ENCODE data around the gene PTH1R.

DNA sequence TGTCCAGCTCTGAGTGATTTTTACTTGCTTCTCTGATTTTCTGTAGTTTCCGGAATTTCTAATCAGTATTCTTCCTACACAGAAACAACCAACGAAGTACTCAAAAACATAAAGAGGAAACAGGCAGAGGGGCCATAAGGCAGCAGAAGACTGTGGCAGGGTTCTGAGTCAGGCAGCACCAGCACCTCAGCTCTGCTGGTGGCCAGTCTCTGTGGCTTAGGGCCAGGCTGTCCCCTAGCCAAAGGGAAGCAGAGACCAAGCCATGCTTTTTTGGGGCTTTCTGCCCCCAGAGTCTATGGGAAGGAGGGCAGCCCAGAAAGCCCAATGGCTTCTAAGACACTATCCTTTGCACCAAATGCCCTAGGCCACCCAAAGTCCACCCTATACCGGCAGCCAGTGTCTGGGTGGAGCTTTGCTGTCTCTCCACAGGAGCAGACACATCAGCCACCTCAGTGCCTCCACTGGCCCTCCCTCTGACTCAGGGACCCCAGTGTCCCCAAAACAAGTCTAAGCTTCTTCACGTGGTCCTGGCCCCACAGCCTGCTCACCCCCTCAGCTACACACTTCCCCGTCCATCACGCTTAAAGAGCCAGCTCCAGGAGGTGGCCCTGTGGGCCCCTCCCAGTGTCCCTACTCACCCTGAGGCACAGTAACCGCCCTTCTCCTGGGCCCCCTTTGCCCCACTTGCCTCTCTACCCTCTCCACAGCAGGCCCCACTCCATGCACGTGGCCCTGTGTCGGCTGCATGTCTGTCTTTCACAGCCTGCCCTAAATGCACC is 52.8 kb downstream of the PTH1R start:
- TF ChIP-seq GATA2 (IDR thresholded peaks at IDR 0.05; ENCODE audit: low read depth, low read length) (no peak), GATA3 (IDR thresholded peaks at IDR 0.05; ENCODE audit: low read depth, low read length) (no peak)

Data from SH-SY5Y (cell line).